Right atrium auricular region (tissue), 2 donors: ENCODE results near the gene UNC5B. TPM values are rescaled to one million over a fixed set of nuclear protein-coding genes. Genes with fewer than 3 reads are reported as not detected.

Source experiments
- DNase-seq: peaks from one replicate; pipeline ENCODE4 v3.0.0-alpha.2; 2019; ENCODE audit warnings: low spot score
- H3K27ac ChIP-seq, 2 donors: fragments of 200-600 bp; sonication (generic); 1 replicate in 1 of 2; 2 replicates in 1 of 2; pipeline ENCODE4 v1.5.1; 2016 to 2019
- H3K27me3 ChIP-seq, 2 donors: fragments of 200-600 bp; sonication (generic); one replicate each; pipeline versions ENCODE4 v1.5.1 to v1.6.0; 2017 to 2019
- H3K36me3 ChIP-seq: fragments of 200-600 bp; sonication (generic); one replicate; pipeline ENCODE4 v1.5.1; 2016
- H3K4me1 ChIP-seq, 2 donors: fragments of 200-600 bp; sonication (generic); one replicate each; pipeline versions ENCODE4 v1.5.1 to v1.6.0; 2017 to 2019
- H3K4me3 ChIP-seq, 2 donors: fragments of 200-600 bp; sonication (generic); 1 replicate in 1 of 2; 2 replicates in 1 of 2; pipeline ENCODE4 v1.5.1; 2017 to 2019; ENCODE audit warnings: mild to moderate bottlenecking in 1 of 2, moderate library complexity in 1 of 2
- H3K9me3 ChIP-seq, 2 donors: fragments of 200-600 bp; sonication (generic); one replicate each; pipeline ENCODE4 v1.5.1; 2019
- CTCF ChIP-seq, 2 donors: fragments of 200-600 bp; sonication (generic); IDR thresholded peaks; one replicate each; pipeline ENCODE4 v1.5.1; 2019; ENCODE audit warnings: antibody characterized with exemption in 2 of 2
- total RNA-seq, 2 donors: library from RNA; depleted of rRNA; stranded (reverse); fragments of >200 nt; gene quantifications; one replicate each; pipeline ENCODE4 v1.1.0, GENCODE V29; 2016

The UNC5B gene
- total RNA-seq, 2 donors from 2014 or later: 10.9 to 29.2 TPM

DNA sequence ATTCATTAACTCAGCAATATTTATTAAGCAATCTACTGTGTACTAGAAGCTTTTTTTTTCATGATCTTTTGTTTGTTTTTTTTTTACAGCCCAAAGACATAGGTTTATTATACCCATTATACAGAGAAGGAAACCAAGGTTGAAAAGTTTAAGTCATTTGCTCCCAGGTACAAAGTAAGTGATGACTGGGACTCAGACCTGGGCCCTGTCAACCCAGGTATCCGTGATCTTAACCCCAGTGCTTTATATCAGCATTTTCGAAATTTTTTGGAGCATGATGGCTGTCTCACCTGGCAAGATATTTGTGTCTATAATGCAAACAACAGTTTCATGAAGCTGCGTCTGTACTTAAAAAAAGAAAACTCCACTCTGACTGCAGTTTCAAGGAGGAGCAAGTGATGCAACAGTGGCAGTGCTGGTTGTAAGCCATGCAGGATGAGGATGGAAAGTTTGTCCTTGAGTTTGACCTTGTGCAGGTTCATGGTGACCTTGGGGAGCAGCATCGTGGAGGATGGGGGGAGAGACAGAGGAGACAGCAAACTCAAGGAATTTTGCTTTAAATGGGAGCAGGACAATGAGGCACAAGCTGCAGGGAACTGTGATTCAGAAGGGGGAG lies 118.5 kb downstream of the UNC5B start:
- DNase-seq: no peak
- TF ChIP-seq CTCF (IDR thresholded peaks at IDR 0.05): no peak
- no peaks in the 10 kb centered on the region for H3K36me3 ChIP-seq
- no peak overlapping the region for H3K4me3 ChIP-seq
- no peaks in the 10 kb centered on the region for H3K9me3 ChIP-seq
- H3K27ac ChIP-seq: no peak overlapping the region
- no peaks in the 10 kb centered on the region for H3K27me3 ChIP-seq
- H3K4me1 ChIP-seq: no peaks in the 10 kb centered on the region

- Histone ChIP-seq H3K27ac (no peak overlapping the region), H3K4me3 (no peak overlapping the region), H3K27me3 (no peaks in the 10 kb centered on the region), H3K36me3 (no peaks in the 10 kb centered on the region), H3K4me1 (no peaks in the 10 kb centered on the region), H3K9me3 (no peaks in the 10 kb centered on the region)
- TF ChIP-seq CTCF (IDR thresholded peaks at IDR 0.05): no peak
- no peak for DNase-seq
Measured at GRCh38 chr10:71331736-71332135, 119.4 kb downstream of the UNC5B start.

GRCh38 chr10:71332466-71332865 lies 120.1 kb downstream of the UNC5B start:
- Histone ChIP-seq H3K27ac (no peak overlapping the region), H3K36me3 (no peaks in the 10 kb centered on the region), H3K27me3 (no peaks in the 10 kb centered on the region), H3K4me3 (no peak overlapping the region), H3K4me1 (no peaks in the 10 kb centered on the region), H3K9me3 (no peaks in the 10 kb centered on the region)
- no peak for TF ChIP-seq CTCF (IDR thresholded peaks at IDR 0.05)
- DNase-seq: no peak

- Histone ChIP-seq H3K9me3 (no peaks in the 10 kb centered on the region), H3K4me1 (no peaks in the 10 kb centered on the region), H3K36me3 (no peaks in the 10 kb centered on the region), H3K27me3 (no peaks in the 10 kb centered on the region), H3K27ac (no peak overlapping the region), H3K4me3 (no peak overlapping the region)
- TF ChIP-seq CTCF (IDR thresholded peaks at IDR 0.05): no peak
- DNase-seq: no peak
Measured at GRCh38 chr10:71333129-71333887, 120.9 kb downstream of the UNC5B start.

DNA sequence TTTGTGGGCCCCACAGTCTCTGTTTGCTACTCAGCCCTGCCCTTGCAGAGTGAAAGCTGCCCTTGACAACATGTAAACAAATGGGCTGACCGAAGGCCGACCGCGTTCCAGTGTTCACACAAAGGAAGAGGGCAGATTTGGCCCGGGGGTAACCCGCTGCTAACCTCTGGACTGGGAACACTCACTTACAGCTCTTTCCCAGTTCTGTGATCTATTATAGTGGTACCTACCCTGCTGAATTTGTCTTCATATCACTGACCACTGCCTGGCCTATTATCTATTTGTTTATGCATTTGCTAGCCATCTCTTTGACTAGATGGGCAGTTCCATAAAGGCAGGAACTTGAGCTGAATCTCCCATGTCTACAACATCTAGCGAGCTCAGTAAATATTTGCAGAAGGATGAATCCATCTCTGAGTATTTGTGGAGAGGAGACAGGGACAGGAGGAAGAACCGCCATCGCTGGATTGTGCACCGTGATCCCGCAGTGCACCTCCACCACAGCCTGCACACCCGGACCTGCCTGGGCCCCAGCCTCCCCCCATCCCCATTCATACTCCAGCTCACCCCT lies 121.9 kb downstream of the UNC5B start:
- no peaks in the 10 kb centered on the region for H3K4me1 ChIP-seq
- H3K36me3 ChIP-seq: no peaks in the 10 kb centered on the region
- H3K9me3 ChIP-seq: no peaks in the 10 kb centered on the region
- no peak overlapping the region for H3K27ac ChIP-seq
- H3K4me3 ChIP-seq: no peak overlapping the region
- TF ChIP-seq CTCF (IDR thresholded peaks at IDR 0.05): no peak
- DNase-seq: no peak
- H3K27me3 ChIP-seq: no peaks in the 10 kb centered on the region
